ENCODE data around the gene FER.

DNA sequence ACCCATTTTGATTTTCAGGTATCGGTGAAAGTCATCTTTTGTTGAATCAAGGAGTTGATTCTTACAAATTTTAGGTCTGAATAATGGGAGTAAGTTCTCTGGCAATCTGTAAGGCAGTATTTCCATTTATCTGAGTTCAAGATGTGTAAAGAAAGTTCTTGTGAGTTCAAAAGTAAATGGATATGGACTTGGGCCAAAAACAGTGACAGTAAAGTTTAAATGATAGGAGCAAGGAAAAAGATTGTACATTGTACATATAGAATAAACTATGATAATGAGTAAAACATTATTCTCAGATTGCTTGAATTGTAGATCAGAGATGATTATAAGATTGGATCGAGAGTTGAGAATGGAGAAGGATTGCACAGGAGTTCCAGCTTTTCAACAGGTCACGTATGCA is 332.8 kb downstream of the FER start:
- TF ChIP-seq, protein P1, sequence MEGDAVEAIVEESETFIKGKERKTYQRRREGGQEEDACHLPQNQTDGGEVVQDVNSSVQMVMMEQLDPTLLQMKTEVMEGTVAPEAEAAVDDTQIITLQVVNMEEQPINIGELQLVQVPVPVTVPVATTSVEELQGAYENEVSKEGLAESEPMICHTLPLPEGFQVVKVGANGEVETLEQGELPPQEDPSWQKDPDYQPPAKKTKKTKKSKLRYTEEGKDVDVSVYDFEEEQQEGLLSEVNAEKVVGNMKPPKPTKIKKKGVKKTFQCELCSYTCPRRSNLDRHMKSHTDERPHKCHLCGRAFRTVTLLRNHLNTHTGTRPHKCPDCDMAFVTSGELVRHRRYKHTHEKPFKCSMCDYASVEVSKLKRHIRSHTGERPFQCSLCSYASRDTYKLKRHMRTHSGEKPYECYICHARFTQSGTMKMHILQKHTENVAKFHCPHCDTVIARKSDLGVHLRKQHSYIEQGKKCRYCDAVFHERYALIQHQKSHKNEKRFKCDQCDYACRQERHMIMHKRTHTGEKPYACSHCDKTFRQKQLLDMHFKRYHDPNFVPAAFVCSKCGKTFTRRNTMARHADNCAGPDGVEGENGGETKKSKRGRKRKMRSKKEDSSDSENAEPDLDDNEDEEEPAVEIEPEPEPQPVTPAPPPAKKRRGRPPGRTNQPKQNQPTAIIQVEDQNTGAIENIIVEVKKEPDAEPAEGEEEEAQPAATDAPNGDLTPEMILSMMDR (IDR thresholded peaks at IDR 0.05): no peak
- TF ChIP-seq POLR2AphosphoS5 (IDR thresholded peaks at IDR 0.05) (no peak), POLR2A (IDR thresholded peaks at IDR 0.05) (no peak)
